ENCODE data around the gene HOXC9. TPM values are rescaled to one million over a fixed set of nuclear protein-coding genes. Genes with fewer than 3 reads are reported as not detected.
A peak's percentile ranks its signal among the peaks of the same experiment; 100 is the strongest.

Gene HOXC9
- total RNA-seq, 1 experiment from 2014 or later, result not detected

GRCh38 chr12:54017027-54017788, 17.2 kb downstream of the HOXC9 start:
- peak overlapping the region; percentile 63 for H3K4me3 Mint-ChIP-seq
- H3K27me3 Mint-ChIP-seq (ENCODE audit: low read depth), result peaks cover 99% of the 10 kb centered on the region
- CTCF ChIA-PET, result interaction anchor here (0.5 to 2.6 kb wide), 20 partner anchors 10 to 308 kb away, joined by 3 to 40 read pairs (median 4); partner anchors contain the start of genes COPZ1, HOXC10, HOXC4 and HOXC5
- POLR2A ChIA-PET, result interaction anchor here (0.5 to 0.7 kb wide), 2 partner anchors 15 to 23 kb away, joined by 3 read pairs; no protein-coding TSS in a partner anchor
- H3K27ac Mint-ChIP-seq, result no peak overlapping the region
- TF ChIP-seq RORB (CRISPR knock-in tag; IDR thresholded peaks at IDR 0.05) (no peak), ATF1 (CRISPR knock-in tag; IDR thresholded peaks at IDR 0.05) (no peak), CREB1 (CRISPR knock-in tag; IDR thresholded peaks at IDR 0.05) (no peak), PREB (CRISPR knock-in tag; IDR thresholded peaks at IDR 0.05; ENCODE audit: borderline replicate concordance) (no peak), PRDM15 (CRISPR knock-in tag; IDR thresholded peaks at IDR 0.05) (no peak), CREM (CRISPR knock-in tag; IDR thresholded peaks at IDR 0.05) (no peak), ZNF396 (CRISPR knock-in tag; IDR thresholded peaks at IDR 0.05; ENCODE audit: borderline replicate concordance) (no peak), E2F4 (CRISPR knock-in tag; IDR thresholded peaks at IDR 0.05; ENCODE audit: borderline replicate concordance, low read depth) (no peak), NR3C1 (CRISPR knock-in tag; conservative IDR thresholded peaks at IDR 0.05; ENCODE audit: low read depth) (no peak)
- TF ChIP-seq, protein P1, sequence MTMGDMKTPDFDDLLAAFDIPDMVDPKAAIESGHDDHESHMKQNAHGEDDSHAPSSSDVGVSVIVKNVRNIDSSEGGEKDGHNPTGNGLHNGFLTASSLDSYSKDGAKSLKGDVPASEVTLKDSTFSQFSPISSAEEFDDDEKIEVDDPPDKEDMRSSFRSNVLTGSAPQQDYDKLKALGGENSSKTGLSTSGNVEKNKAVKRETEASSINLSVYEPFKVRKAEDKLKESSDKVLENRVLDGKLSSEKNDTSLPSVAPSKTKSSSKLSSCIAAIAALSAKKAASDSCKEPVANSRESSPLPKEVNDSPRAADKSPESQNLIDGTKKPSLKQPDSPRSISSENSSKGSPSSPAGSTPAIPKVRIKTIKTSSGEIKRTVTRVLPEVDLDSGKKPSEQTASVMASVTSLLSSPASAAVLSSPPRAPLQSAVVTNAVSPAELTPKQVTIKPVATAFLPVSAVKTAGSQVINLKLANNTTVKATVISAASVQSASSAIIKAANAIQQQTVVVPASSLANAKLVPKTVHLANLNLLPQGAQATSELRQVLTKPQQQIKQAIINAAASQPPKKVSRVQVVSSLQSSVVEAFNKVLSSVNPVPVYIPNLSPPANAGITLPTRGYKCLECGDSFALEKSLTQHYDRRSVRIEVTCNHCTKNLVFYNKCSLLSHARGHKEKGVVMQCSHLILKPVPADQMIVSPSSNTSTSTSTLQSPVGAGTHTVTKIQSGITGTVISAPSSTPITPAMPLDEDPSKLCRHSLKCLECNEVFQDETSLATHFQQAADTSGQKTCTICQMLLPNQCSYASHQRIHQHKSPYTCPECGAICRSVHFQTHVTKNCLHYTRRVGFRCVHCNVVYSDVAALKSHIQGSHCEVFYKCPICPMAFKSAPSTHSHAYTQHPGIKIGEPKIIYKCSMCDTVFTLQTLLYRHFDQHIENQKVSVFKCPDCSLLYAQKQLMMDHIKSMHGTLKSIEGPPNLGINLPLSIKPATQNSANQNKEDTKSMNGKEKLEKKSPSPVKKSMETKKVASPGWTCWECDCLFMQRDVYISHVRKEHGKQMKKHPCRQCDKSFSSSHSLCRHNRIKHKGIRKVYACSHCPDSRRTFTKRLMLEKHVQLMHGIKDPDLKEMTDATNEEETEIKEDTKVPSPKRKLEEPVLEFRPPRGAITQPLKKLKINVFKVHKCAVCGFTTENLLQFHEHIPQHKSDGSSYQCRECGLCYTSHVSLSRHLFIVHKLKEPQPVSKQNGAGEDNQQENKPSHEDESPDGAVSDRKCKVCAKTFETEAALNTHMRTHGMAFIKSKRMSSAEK (CRISPR knock-in tag; IDR thresholded peaks at IDR 0.05; ENCODE audit: borderline replicate concordance), result no peak
- TF ChIP-seq, protein P2, sequence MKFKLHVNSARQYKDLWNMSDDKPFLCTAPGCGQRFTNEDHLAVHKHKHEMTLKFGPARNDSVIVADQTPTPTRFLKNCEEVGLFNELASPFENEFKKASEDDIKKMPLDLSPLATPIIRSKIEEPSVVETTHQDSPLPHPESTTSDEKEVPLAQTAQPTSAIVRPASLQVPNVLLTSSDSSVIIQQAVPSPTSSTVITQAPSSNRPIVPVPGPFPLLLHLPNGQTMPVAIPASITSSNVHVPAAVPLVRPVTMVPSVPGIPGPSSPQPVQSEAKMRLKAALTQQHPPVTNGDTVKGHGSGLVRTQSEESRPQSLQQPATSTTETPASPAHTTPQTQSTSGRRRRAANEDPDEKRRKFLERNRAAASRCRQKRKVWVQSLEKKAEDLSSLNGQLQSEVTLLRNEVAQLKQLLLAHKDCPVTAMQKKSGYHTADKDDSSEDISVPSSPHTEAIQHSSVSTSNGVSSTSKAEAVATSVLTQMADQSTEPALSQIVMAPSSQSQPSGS (CRISPR knock-in tag; IDR thresholded peaks at IDR 0.05; ENCODE audit: borderline replicate concordance, low read depth), result no peak
- ATAC-seq (peak; percentile 16), DNase-seq (ENCODE audit: low spot score) (no peak)
- peaks cover 26% of the 10 kb centered on the region for H3K4me1 Mint-ChIP-seq
- H3K9me3 Mint-ChIP-seq, result no peaks in the 10 kb centered on the region
- H3K36me3 Mint-ChIP-seq, result no peaks in the 10 kb centered on the region; the same call in 1 of the 2 replicates

Measured in WTC11 (cell line).